PC-9 (cell line): Measurements from ENCODE around the gene TRPV5. TPM values are rescaled to one million over a fixed set of nuclear protein-coding genes. Genes with fewer than 3 reads are reported as not detected.

ENCODE experiments used
- BruUV-seq: library from RNA; stranded (reverse); fragments of 400-500 nt; replicated peaks from 2 replicates; lab custom pipeline; 2021; lab: Mats Ljungman, UMichigan
- CTCF ChIA-PET: fragments of 300-600 bp; sonication (Branson Sonifier 250); formaldehyde crosslinking; loops from one replicate; lab custom pipeline; 2022; ENCODE audit warnings: antibody characterized with exemption; lab: Charles Lee
- POLR2A ChIA-PET: fragments of 300-600 bp; sonication (Branson Sonifier 250); formaldehyde crosslinking; loops from one replicate; lab custom pipeline; 2022; ENCODE audit warnings: antibody characterized with exemption; ENCODE audit not compliant: unreplicated experiment; lab: Charles Lee
- DNase-seq, 2 experiments: peaks; one replicate each; pipeline versions ENCODE4 v3.0.0 to v3.0.0-alpha.2; 2015 to 2022; ENCODE audit warnings: mixed read lengths in 1 of 2
- H2AFZ ChIP-seq: fragments of 200-600 bp; sonication (generic); 2 replicates; pipeline ENCODE4 v1.8.1; 2017; ENCODE audit warnings: antibody characterized with exemption
- H3F3A ChIP-seq: fragments of 200-600 bp; sonication (generic); 2 replicates; pipeline ENCODE4 v1.8.1; 2017; ENCODE audit warnings: antibody characterized with exemption, mild to moderate bottlenecking, low read depth; ENCODE audit not compliant: insufficient read depth
- H3K27ac ChIP-seq: fragments of 200-600 bp; sonication (generic); 2 replicates; pipeline ENCODE4 v1.6.1; 2016; ENCODE audit warnings: mixed run types
- H3K27me3 ChIP-seq: fragments of 200-600 bp; sonication (generic); 2 replicates; pipeline ENCODE4 v1.6.1; 2016; ENCODE audit warnings: low read depth, mixed run types; ENCODE audit not compliant: insufficient read depth
- H3K36me3 ChIP-seq: fragments of 200-600 bp; sonication (generic); 2 replicates; pipeline ENCODE4 v1.6.1; 2016; ENCODE audit warnings: low read depth, mixed run types
- H3K4me1 ChIP-seq: fragments of 200-600 bp; sonication (generic); replicated peaks from 2 replicates; pipeline ENCODE4 v1.6.1; 2016; ENCODE audit warnings: mixed run types; ENCODE audit not compliant: insufficient read depth
- H3K4me2 ChIP-seq: fragments of 200-600 bp; sonication (generic); 2 replicates; pipeline ENCODE4 v1.6.1; 2017; ENCODE audit warnings: mixed run types
- H3K4me3 ChIP-seq: fragments of 200-600 bp; sonication (generic); 2 replicates; pipeline ENCODE4 v1.6.1; 2016; ENCODE audit warnings: mixed run types
- H3K79me2 ChIP-seq: fragments of 200-600 bp; sonication (generic); 2 replicates; pipeline ENCODE4 v1.6.1; 2017; ENCODE audit warnings: low read depth, mixed run types
- H3K9me2 ChIP-seq: fragments of 200-600 bp; sonication (generic); 2 replicates; pipeline ENCODE4 v1.8.1; 2017; ENCODE audit warnings: mild to moderate bottlenecking; ENCODE audit not compliant: insufficient read depth
- H3K9me3 ChIP-seq: fragments of 200-600 bp; sonication (generic); 2 replicates; pipeline ENCODE4 v1.8.1; 2016; ENCODE audit warnings: low read depth; ENCODE audit not compliant: insufficient read depth
- H4K20me1 ChIP-seq: fragments of 200-600 bp; sonication (generic); 2 replicates; pipeline ENCODE4 v1.8.1; 2017; ENCODE audit not compliant: insufficient read depth
- EZH2 ChIP-seq: fragments of 200-600 bp; sonication (generic); IDR thresholded peaks from 2 replicates; pipeline ENCODE4 v1.8.0; 2017; ENCODE audit warnings: antibody characterized with exemption, low read depth
- intact Hi-C: fragments of 100-400 bp; cut with micrococcal nuclease; formaldehyde crosslinking; loops from one replicate; pipeline ENCODE4 v1.10.0; 2022; ENCODE audit not compliant: unreplicated experiment
- total RNA-seq: library from RNA; stranded (reverse); gene quantifications from 2 replicates; pipeline ENCODE4 v1.2.3, GENCODE V29; 2021
- TF ChIP-seq, protein P1 (sequence below): fragments of 200-600 bp; sonication (generic); conservative IDR thresholded peaks from 2 replicates; pipeline ENCODE4 v1.6.1; 2017; ENCODE audit warnings: mixed run types, antibody characterized with exemption, mild to moderate bottlenecking, moderate library complexity

TRPV5 gene
- total RNA-seq, 1 experiment from 2014 or later = not detected

GRCh38 chr7:142956951-142957623, 23.5 kb upstream of the TRPV5 start:
- no TSS peak for BruUV-seq
- peak overlapping the region; percentile 75 for H3K4me2 ChIP-seq
- H3F3A ChIP-seq = peaks cover 30% of the 10 kb centered on the region; the same call in 1 of the 2 replicates
- H3K36me3 ChIP-seq = no peaks in the 10 kb centered on the region
- no peaks in the 10 kb centered on the region for H4K20me1 ChIP-seq
- intact Hi-C loops = loop anchor here (1.0 to 5.0 kb wide), 5 partner anchors 44 to 635 kb away; partner anchors contain the start of gene EPHB6
- H3K4me3 ChIP-seq = peak overlapping the region; percentile 30; the same call in 1 of the 2 replicates
- H3K4me1 ChIP-seq = peaks cover 31% of the 10 kb centered on the region
- H2AFZ ChIP-seq = no peak overlapping the region
- TF ChIP-seq, protein P1, sequence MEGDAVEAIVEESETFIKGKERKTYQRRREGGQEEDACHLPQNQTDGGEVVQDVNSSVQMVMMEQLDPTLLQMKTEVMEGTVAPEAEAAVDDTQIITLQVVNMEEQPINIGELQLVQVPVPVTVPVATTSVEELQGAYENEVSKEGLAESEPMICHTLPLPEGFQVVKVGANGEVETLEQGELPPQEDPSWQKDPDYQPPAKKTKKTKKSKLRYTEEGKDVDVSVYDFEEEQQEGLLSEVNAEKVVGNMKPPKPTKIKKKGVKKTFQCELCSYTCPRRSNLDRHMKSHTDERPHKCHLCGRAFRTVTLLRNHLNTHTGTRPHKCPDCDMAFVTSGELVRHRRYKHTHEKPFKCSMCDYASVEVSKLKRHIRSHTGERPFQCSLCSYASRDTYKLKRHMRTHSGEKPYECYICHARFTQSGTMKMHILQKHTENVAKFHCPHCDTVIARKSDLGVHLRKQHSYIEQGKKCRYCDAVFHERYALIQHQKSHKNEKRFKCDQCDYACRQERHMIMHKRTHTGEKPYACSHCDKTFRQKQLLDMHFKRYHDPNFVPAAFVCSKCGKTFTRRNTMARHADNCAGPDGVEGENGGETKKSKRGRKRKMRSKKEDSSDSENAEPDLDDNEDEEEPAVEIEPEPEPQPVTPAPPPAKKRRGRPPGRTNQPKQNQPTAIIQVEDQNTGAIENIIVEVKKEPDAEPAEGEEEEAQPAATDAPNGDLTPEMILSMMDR = no peak
- no peak for TF ChIP-seq EZH2
- H3K79me2 ChIP-seq = no peaks in the 10 kb centered on the region
- 0 out of 2 replicates have a peak, but pooled peaks cover 5% of the 10 kb centered on the region for H3K9me3 ChIP-seq
- POLR2A ChIA-PET = interaction anchor here (0.6 kb wide), 2 partner anchors 59 to 443 kb away, joined by 7 to 15 read pairs; no protein-coding TSS in a partner anchor
- H3K27ac ChIP-seq = peak overlapping the region; percentile 68
- peak; percentile 66 to 89 for DNase-seq
- H3K9me2 ChIP-seq = no peaks in the 10 kb centered on the region
- H3K27me3 ChIP-seq = 0 out of 2 replicates have a peak, but pooled peaks cover 11% of the 10 kb centered on the region
- CTCF ChIA-PET = interaction anchor here (0.5 to 1.1 kb wide), 3 partner anchors 76 to 618 kb away, joined by 3 to 9 read pairs (median 3); no protein-coding TSS in a partner anchor

- POLR2A ChIA-PET = no interaction called here
- intact Hi-C loops = loop anchor here (5.0 kb wide), 1 partner anchor 632 kb away; no protein-coding TSS in a partner anchor
- BruUV-seq = no TSS peak
Observed at GRCh38 chr7:142954680-142955268, 21.2 kb upstream of the TRPV5 start.

GRCh38 chr7:142950235-142950634, 16.7 kb upstream of the TRPV5 start:
- no peak overlapping the region for H2AFZ ChIP-seq
- no peak overlapping the region for H3K27ac ChIP-seq
- no peaks in the 10 kb centered on the region for H3K9me2 ChIP-seq
- no peak overlapping the region for H3K4me2 ChIP-seq
- H3K36me3 ChIP-seq = no peaks in the 10 kb centered on the region
- CTCF ChIA-PET = no interaction called here
- DNase-seq = no peak
- intact Hi-C loops = no loop called here
- H3K27me3 ChIP-seq = 0 out of 2 replicates have a peak, but pooled peaks cover 11% of the 10 kb centered on the region
- POLR2A ChIA-PET = no interaction called here
- no TSS peak for BruUV-seq
- H3K4me1 ChIP-seq = no peaks in the 10 kb centered on the region
- TF ChIP-seq, protein P1 = no peak
- no peak for TF ChIP-seq EZH2
- H3K4me3 ChIP-seq = no peak overlapping the region
- no peaks in the 10 kb centered on the region for H4K20me1 ChIP-seq
- no peaks in the 10 kb centered on the region for H3K79me2 ChIP-seq
- no peaks in the 10 kb centered on the region for H3F3A ChIP-seq
- 0 out of 2 replicates have a peak, but pooled peaks cover 5% of the 10 kb centered on the region for H3K9me3 ChIP-seq

More at GRCh38 chr7:142954680-142955268, 21.2 kb upstream of the TRPV5 start:
- Histone ChIP-seq H3K27ac (no peak overlapping the region), H3K9me2 (no peaks in the 10 kb centered on the region), H3F3A (peaks cover 30% of the 10 kb centered on the region; the same call in 1 of the 2 replicates), H3K4me2 (no peak overlapping the region), H3K4me3 (no peak overlapping the region), H3K27me3 (0 out of 2 replicates have a peak, but pooled peaks cover 11% of the 10 kb centered on the region), H4K20me1 (no peaks in the 10 kb centered on the region), H3K36me3 (no peaks in the 10 kb centered on the region), H3K4me1 (peaks cover 31% of the 10 kb centered on the region), H3K9me3 (0 out of 2 replicates have a peak, but pooled peaks cover 5% of the 10 kb centered on the region), H2AFZ (no peak overlapping the region), H3K79me2 (no peaks in the 10 kb centered on the region)
- TF ChIP-seq, protein P1 = no peak
- TF ChIP-seq EZH2 = no peak
- CTCF ChIA-PET = no interaction called here
- DNase-seq = no peak
